Progenitor cell of endocrine pancreas (in vitro differentiated cells): ENCODE measurements around the gene CORIN. TPM values are rescaled to one million over a fixed set of nuclear protein-coding genes. Genes with fewer than 3 reads are reported as not detected.

Experiments used
- DNase-seq: peaks from one replicate; pipeline ENCODE4 v3.0.0; 2021; ENCODE audit warnings: low spot score; ENCODE audit not compliant: unreplicated experiment
- H3K27ac Mint-ChIP-seq: 2 replicates; pipeline ENCODE4 v1.8.0; 2021; ENCODE audit warnings: mild to moderate bottlenecking, moderate library complexity, mixed read lengths
- H3K27me3 Mint-ChIP-seq: 2 replicates; pipeline ENCODE4 v1.8.0; 2021; ENCODE audit warnings: mixed read lengths
- H3K36me3 Mint-ChIP-seq: 2 replicates; pipeline ENCODE4 v1.8.0; 2022; ENCODE audit warnings: mixed read lengths; ENCODE audit not compliant: insufficient read depth
- H3K4me1 Mint-ChIP-seq: 2 replicates; pipeline ENCODE4 v1.8.0; 2021; ENCODE audit warnings: low read depth, mixed read lengths
- H3K4me3 Mint-ChIP-seq: 2 replicates; pipeline ENCODE4 v1.8.0; 2021; ENCODE audit warnings: low read depth, mild to moderate bottlenecking, moderate library complexity, mixed read lengths
- H3K9me3 Mint-ChIP-seq: 2 replicates; pipeline ENCODE4 v1.8.0; 2021; ENCODE audit warnings: low read depth, mixed read lengths
- total RNA-seq: library from RNA; stranded (reverse); gene quantifications from 2 replicates; pipeline ENCODE4 v1.2.1, GENCODE V29; 2021
- TF ChIP-seq, protein P1 (sequence below): fragments of 200-600 bp; sonication (generic); IDR thresholded peaks from one replicate; pipeline ENCODE4 v1.5.0; 2021; ENCODE audit warnings: antibody characterized with exemption, mild to moderate bottlenecking; ENCODE audit not compliant: unreplicated experiment

CORIN gene
- total RNA-seq, 1 donor from 2014 or later, result 0.84 TPM

- no peaks in the 10 kb centered on the region for H3K9me3 Mint-ChIP-seq
- peaks cover 4% of the 10 kb centered on the region for H3K27me3 Mint-ChIP-seq
- H3K27ac Mint-ChIP-seq, result no peak overlapping the region
- DNase-seq, result no peak
- TF ChIP-seq, protein P1, sequence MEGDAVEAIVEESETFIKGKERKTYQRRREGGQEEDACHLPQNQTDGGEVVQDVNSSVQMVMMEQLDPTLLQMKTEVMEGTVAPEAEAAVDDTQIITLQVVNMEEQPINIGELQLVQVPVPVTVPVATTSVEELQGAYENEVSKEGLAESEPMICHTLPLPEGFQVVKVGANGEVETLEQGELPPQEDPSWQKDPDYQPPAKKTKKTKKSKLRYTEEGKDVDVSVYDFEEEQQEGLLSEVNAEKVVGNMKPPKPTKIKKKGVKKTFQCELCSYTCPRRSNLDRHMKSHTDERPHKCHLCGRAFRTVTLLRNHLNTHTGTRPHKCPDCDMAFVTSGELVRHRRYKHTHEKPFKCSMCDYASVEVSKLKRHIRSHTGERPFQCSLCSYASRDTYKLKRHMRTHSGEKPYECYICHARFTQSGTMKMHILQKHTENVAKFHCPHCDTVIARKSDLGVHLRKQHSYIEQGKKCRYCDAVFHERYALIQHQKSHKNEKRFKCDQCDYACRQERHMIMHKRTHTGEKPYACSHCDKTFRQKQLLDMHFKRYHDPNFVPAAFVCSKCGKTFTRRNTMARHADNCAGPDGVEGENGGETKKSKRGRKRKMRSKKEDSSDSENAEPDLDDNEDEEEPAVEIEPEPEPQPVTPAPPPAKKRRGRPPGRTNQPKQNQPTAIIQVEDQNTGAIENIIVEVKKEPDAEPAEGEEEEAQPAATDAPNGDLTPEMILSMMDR, result no peak
- peaks cover 3% of the 10 kb centered on the region for H3K4me1 Mint-ChIP-seq
- H3K36me3 Mint-ChIP-seq, result peaks cover 27% of the 10 kb centered on the region
- H3K4me3 Mint-ChIP-seq, result no peak overlapping the region
Observed at GRCh38 chr4:47842985-47843384, 5.1 kb upstream of the CORIN start.

DNA sequence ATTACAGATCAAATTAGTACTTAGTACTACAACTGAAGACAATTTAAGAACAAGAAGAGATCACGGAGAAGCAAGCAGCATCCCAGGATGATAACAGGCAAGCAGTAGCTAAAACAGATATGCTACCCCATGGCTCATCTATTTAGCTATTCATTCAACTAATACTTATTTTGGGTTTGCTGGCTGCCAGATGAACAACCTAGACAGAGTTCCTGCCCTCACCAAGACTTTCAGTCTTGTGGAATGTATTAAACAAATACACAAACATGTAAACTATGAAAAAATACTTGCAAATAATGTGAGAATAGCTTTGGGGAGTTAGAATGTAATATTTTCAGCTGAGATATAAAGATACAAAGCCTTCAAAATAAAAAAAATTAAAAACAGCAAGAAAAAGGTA is 2.4 kb upstream of the CORIN start:
- Mint-ChIP-seq H3K4me1 (peaks cover 13% of the 10 kb centered on the region), H3K9me3 (no peaks in the 10 kb centered on the region)

GRCh38 chr4:47839259-47839658 is 1.4 kb upstream of the CORIN start:
- Mint-ChIP-seq H3K27me3 (peaks cover 4% of the 10 kb centered on the region), H3K4me3 (no peak overlapping the region), H3K27ac (no peak overlapping the region), H3K4me1 (peaks cover 13% of the 10 kb centered on the region), H3K9me3 (no peaks in the 10 kb centered on the region), H3K36me3 (peaks cover 11% of the 10 kb centered on the region)
- TF ChIP-seq, protein P1, result peak; percentile 38
- DNase-seq, result no peak

More for the DNA sequence above, 2.4 kb upstream of the CORIN start:
- H3K27ac Mint-ChIP-seq, result no peak overlapping the region
- peaks cover 11% of the 10 kb centered on the region for H3K36me3 Mint-ChIP-seq
- H3K27me3 Mint-ChIP-seq, result peaks cover 4% of the 10 kb centered on the region
- TF ChIP-seq, protein P1, result no peak
- no peak overlapping the region for H3K4me3 Mint-ChIP-seq
- no peak for DNase-seq

- H3K4me3 Mint-ChIP-seq, result peak overlapping the region; percentile 82
- no peak for DNase-seq
- H3K27ac Mint-ChIP-seq, result no peak overlapping the region
- peaks cover 13% of the 10 kb centered on the region for H3K4me1 Mint-ChIP-seq
- H3K27me3 Mint-ChIP-seq, result peaks cover 4% of the 10 kb centered on the region
- peaks cover 3% of the 10 kb centered on the region for H3K36me3 Mint-ChIP-seq
- TF ChIP-seq, protein P1, result no peak
- H3K9me3 Mint-ChIP-seq, result peaks cover 3% of the 10 kb centered on the region
Observed at GRCh38 chr4:47838445-47838844, 578 bp upstream of the CORIN start.

DNA sequence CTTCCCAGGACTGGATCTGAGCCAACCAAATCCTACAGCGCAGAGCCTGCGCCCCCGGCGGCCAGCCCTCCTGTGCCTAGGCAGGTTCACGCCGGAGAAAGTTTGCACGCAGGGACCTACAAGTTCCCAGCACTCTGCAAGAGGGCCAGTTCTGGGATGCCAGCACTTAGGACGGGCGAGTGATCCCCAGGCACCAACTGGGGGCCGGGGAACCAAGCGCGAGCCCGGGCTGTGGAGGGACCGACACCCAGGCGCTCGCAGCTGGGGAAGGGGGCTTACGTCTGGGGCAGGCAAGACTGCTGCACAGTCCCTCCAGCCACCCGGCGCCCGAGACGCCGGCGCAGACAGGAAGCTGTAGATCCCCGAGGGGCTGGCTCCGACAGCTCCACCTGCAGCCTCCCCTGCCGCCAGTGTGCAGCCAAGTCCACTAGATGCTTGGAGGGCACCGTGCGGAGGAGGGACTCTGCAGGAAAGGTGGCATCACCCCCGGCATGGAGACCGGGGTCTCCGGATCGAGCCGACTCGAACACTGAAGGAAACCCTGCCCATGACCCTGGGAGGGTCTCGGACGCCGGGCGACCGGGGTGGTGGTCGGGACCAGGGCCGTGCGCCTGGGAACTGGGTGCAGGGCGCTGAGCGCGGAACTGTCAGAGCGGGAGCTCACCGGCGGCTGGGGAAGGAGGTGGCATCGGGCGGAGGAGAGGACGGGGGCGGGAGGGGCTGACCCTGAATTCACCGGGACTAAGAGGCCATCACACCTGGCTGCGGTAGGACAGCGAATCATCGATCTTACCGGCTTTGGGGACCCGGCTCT is 566 bp downstream of the CORIN start:
- Mint-ChIP-seq H3K9me3 (peaks cover 14% of the 10 kb centered on the region), H3K36me3 (peaks cover 4% of the 10 kb centered on the region), H3K4me3 (peak overlapping the region; percentile 82), H3K27me3 (peaks cover 4% of the 10 kb centered on the region), H3K4me1 (peaks cover 13% of the 10 kb centered on the region), H3K27ac (peak overlapping the region; percentile 45)
- DNase-seq, result peak; percentile 34
- TF ChIP-seq, protein P1, result no peak
